Measurements from ENCODE around the gene WNT10A. TPM values are rescaled to one million over a fixed set of nuclear protein-coding genes. Genes with fewer than 3 reads are reported as not detected.

The WNT10A gene
- total and polyA plus RNA-seq, 10 of the 15 experiments (the other 5 are each of a cell fraction or from before 2014, with no cell fraction given) = 0.61 to 45.0 (median 6.9) TPM

DNA sequence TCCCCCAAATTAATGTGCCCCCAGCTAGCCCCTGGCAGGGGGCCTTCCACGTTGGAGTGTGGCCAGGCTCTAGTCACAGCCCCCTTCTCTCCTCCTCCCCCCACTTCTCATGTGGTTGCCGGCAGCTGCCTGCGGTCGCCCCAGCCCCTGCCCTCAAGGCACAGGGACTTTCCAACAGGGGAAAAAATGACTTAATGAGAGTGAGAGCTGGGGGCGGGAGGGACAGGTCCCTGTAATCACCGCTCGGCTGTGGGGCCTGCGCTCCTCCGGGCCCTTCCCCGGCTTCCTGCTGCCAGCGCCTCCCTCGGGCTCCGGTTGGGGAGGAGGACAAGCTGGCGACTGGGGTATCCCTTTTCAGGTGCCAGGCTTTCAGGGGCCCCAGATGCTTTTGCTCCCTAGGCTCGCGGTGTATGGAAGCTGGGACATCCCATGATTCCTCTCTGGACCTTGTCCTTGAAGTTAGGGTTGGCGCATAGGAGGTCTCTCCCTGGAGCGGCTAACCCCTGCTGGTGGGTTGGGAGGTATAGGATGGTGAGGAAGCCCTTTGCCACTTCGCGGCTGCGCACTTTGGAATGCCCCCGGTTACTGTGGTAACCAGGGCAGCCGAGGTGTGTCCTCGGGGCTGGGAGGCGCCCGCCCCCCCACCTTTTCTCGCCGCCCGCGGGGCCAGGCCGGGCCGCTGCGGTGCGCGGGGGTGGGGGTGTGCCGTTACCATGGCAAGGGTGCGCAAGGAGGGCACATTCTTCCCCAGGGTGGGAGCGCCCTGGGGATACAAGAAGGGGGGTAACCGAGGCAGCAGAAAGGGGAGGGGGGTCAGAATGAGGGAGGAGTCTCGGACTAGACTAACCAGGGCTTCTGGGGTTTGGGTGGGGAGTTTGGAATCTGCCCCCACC lies 16.1 kb downstream of the WNT10A start (continued):
- TF ChIP-seq, protein P1, sequence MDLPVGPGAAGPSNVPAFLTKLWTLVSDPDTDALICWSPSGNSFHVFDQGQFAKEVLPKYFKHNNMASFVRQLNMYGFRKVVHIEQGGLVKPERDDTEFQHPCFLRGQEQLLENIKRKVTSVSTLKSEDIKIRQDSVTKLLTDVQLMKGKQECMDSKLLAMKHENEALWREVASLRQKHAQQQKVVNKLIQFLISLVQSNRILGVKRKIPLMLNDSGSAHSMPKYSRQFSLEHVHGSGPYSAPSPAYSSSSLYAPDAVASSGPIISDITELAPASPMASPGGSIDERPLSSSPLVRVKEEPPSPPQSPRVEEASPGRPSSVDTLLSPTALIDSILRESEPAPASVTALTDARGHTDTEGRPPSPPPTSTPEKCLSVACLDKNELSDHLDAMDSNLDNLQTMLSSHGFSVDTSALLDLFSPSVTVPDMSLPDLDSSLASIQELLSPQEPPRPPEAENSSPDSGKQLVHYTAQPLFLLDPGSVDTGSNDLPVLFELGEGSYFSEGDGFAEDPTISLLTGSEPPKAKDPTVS (IDR thresholded peaks at IDR 0.05; ENCODE audit: low read depth, low read length) = no peak
- peak; percentile 100 for TF ChIP-seq CBFB (IDR thresholded peaks at IDR 0.05; ENCODE audit: low read depth)
- no peak for TF ChIP-seq KDM1A (IDR thresholded peaks at IDR 0.05; ENCODE audit: borderline replicate concordance)
- no peak for TF ChIP-seq SREBF2 (IDR thresholded peaks at IDR 0.05; ENCODE audit: low read length)
- TF ChIP-seq, protein P2, sequence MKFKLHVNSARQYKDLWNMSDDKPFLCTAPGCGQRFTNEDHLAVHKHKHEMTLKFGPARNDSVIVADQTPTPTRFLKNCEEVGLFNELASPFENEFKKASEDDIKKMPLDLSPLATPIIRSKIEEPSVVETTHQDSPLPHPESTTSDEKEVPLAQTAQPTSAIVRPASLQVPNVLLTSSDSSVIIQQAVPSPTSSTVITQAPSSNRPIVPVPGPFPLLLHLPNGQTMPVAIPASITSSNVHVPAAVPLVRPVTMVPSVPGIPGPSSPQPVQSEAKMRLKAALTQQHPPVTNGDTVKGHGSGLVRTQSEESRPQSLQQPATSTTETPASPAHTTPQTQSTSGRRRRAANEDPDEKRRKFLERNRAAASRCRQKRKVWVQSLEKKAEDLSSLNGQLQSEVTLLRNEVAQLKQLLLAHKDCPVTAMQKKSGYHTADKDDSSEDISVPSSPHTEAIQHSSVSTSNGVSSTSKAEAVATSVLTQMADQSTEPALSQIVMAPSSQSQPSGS (IDR thresholded peaks at IDR 0.05; ENCODE audit: low read length) = no peak
- no peak for TF ChIP-seq SUZ12 (IDR thresholded peaks at IDR 0.05; ENCODE audit: unreplicated experiment)
- peak; percentile 86 for TF ChIP-seq ZNF24 (IDR thresholded peaks at IDR 0.05)
- no peak for TF ChIP-seq SUPT20H (IDR thresholded peaks at IDR 0.05; ENCODE audit: borderline replicate concordance, control insufficient read depth, low read depth, low read length)
- no peak for TF ChIP-seq RFX5 (IDR thresholded peaks at IDR 0.05; ENCODE audit: low read depth, low read length)
- TF ChIP-seq RBBP5 (conservative IDR thresholded peaks at IDR 0.05) = no peak
- peak; percentile 62 for TF ChIP-seq SIN3A (IDR thresholded peaks at IDR 0.05; ENCODE audit: low read depth, low read length)
- peak; percentile 79 for TF ChIP-seq TBL1XR1 (IDR thresholded peaks at IDR 0.05; ENCODE audit: low read depth, low read length)
- TF ChIP-seq, protein P3, sequence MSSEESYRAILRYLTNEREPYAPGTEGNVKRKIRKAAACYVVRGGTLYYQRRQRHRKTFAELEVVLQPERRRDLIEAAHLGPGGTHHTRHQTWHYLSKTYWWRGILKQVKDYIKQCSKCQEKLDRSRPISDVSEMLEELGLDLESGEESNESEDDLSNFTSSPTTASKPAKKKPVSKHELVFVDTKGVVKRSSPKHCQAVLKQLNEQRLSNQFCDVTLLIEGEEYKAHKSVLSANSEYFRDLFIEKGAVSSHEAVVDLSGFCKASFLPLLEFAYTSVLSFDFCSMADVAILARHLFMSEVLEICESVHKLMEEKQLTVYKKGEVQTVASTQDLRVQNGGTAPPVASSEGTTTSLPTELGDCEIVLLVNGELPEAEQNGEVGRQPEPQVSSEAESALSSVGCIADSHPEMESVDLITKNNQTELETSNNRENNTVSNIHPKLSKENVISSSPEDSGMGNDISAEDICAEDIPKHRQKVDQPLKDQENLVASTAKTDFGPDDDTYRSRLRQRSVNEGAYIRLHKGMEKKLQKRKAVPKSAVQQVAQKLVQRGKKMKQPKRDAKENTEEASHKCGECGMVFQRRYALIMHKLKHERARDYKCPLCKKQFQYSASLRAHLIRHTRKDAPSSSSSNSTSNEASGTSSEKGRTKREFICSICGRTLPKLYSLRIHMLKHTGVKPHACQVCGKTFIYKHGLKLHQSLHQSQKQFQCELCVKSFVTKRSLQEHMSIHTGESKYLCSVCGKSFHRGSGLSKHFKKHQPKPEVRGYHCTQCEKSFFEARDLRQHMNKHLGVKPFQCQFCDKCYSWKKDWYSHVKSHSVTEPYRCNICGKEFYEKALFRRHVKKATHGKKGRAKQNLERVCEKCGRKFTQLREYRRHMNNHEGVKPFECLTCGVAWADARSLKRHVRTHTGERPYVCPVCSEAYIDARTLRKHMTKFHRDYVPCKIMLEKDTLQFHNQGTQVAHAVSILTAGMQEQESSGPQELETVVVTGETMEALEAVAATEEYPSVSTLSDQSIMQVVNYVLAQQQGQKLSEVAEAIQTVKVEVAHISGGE (CRISPR knock-in tag; IDR thresholded peaks at IDR 0.05) = no peak
- TF ChIP-seq CUX1 (IDR thresholded peaks at IDR 0.05; ENCODE audit: insufficient replicate concordance, low read depth, low read length) = peak; percentile 46
- TF ChIP-seq, protein P4, sequence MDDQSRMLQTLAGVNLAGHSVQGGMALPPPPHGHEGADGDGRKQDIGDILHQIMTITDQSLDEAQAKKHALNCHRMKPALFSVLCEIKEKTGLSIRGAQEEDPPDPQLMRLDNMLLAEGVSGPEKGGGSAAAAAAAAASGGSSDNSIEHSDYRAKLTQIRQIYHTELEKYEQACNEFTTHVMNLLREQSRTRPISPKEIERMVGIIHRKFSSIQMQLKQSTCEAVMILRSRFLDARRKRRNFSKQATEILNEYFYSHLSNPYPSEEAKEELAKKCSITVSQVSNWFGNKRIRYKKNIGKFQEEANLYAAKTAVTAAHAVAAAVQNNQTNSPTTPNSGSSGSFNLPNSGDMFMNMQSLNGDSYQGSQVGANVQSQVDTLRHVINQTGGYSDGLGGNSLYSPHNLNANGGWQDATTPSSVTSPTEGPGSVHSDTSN (IDR thresholded peaks at IDR 0.05; ENCODE audit: insufficient replicate concordance, low read depth, low read length) = peak; percentile 63
- TF ChIP-seq RAD51 (IDR thresholded peaks at IDR 0.05) = 0 out of 2 replicates have a peak, but pooled peaks have one; percentile 10

All from GM12878 (cell line).